Measurements from ENCODE around the gene ADCK1.

DNA sequence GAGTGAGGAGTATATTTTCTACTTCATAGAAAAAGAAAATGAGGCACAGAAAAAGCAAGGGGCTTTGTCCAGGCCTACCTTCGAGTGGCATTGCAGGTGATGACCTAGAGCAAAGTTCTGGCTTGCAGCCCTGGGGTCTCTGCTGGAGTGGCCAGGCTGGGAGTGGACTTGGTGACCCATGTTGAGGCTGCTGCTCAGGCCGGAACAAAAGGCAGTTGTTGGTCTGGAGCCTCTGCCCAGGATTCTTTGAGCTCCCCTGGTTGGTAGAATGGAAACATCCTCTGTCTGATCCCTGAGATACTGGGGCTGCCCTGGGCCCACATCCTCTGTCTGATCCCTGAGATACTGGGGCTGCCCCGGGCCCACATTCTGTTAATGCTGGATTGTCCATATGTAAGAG lies 86.1 kb downstream of the ADCK1 start:
- TF ChIP-seq, protein P1, sequence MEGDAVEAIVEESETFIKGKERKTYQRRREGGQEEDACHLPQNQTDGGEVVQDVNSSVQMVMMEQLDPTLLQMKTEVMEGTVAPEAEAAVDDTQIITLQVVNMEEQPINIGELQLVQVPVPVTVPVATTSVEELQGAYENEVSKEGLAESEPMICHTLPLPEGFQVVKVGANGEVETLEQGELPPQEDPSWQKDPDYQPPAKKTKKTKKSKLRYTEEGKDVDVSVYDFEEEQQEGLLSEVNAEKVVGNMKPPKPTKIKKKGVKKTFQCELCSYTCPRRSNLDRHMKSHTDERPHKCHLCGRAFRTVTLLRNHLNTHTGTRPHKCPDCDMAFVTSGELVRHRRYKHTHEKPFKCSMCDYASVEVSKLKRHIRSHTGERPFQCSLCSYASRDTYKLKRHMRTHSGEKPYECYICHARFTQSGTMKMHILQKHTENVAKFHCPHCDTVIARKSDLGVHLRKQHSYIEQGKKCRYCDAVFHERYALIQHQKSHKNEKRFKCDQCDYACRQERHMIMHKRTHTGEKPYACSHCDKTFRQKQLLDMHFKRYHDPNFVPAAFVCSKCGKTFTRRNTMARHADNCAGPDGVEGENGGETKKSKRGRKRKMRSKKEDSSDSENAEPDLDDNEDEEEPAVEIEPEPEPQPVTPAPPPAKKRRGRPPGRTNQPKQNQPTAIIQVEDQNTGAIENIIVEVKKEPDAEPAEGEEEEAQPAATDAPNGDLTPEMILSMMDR (IDR thresholded peaks at IDR 0.05; ENCODE audit: extremely low read depth in 1 of 2, insufficient read depth in 1 of 2, low read depth in 1 of 2, low read length in 2 of 2): no peak
- TF ChIP-seq POLR2A (IDR thresholded peaks at IDR 0.05; ENCODE audit: low read depth, low read length) (no peak), POLR2AphosphoS5 (IDR thresholded peaks at IDR 0.05; ENCODE audit: insufficient read depth, low read depth, low read length) (no peak), MYC (IDR thresholded peaks at IDR 0.05; ENCODE audit: low read depth, low read length) (no peak), FOS (IDR thresholded peaks at IDR 0.05; ENCODE audit: borderline replicate concordance, insufficient read depth, low read length) (no peak), EZH2 (IDR thresholded peaks at IDR 0.05; ENCODE audit: borderline replicate concordance, low read depth, low read length, severe bottlenecking) (no peak), JUN (IDR thresholded peaks at IDR 0.05; ENCODE audit: borderline replicate concordance, insufficient read depth, insufficient read length, low read depth) (no peak)
- TF ChIP-seq, protein P2, sequence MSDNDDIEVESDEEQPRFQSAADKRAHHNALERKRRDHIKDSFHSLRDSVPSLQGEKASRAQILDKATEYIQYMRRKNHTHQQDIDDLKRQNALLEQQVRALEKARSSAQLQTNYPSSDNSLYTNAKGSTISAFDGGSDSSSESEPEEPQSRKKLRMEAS (IDR thresholded peaks at IDR 0.05; ENCODE audit: insufficient read depth, insufficient read length): no peak
